WTC11 (cell line): Measurements from ENCODE around the gene GSTM4.

Experiments used
- CTCF ChIP-seq: fragments of 200-600 bp; IDR thresholded peaks from 2 replicates; pipeline ENCODE4 v1.8.0; 2022; ENCODE audit warnings: antibody characterized with exemption
- ETV6 ChIP-seq: sonication (generic); formaldehyde crosslinking; IDR thresholded peaks from 2 replicates; pipeline ENCODE4 v1.8.1; 2022; ENCODE audit warnings: mild to moderate bottlenecking, missing genetic modification reagents
- NR2C2 ChIP-seq: sonication (generic); formaldehyde crosslinking; IDR thresholded peaks from 2 replicates; pipeline ENCODE4 v1.8.0; 2022; ENCODE audit warnings: mild to moderate bottlenecking, missing genetic modification reagents

GRCh38 chr1:109657395-109657794, 1.5 kb downstream of the GSTM4 start:
- TF ChIP-seq NR2C2: no peak
- TF ChIP-seq CTCF: no peak
- no peak for TF ChIP-seq ETV6
